ENCODE results near the gene TXNDC5. TPM values are rescaled to one million over a fixed set of nuclear protein-coding genes. Genes with fewer than 3 reads are reported as not detected.

TXNDC5 gene
- total RNA-seq, result 111 and 112 TPM in 2 replicates

- intact Hi-C loops (cut with micrococcal nuclease), result loop anchor here (1.0 to 10.0 kb wide), 5 partner anchors 154 to 766 kb away; partner anchors contain the start of genes BLOC1S5, EEF1E1 and SLC35B3
- Mint-ChIP-seq H3K36me3 (ENCODE audit: low read depth) (peaks cover 9% of the 10 kb centered on the region), H3K27me3 (no peaks in the 10 kb centered on the region), H3K4me3 (peak within 1 kb of the TSS; percentile 92), H3K27ac (peak within 1 kb of the TSS; percentile 81), H3K4me1 (peaks cover 17% of the 10 kb centered on the region), H3K9me3 (no peaks in the 10 kb centered on the region)
- peak; percentile 93 for DNase-seq
These were observed at the start of gene TXNDC5 for GRCh38 chr6:7910654-7911344. TSS of gene TXNDC5 (minus strand) at chr6:7910788. CDS start at chr6:7910776, 12 bp downstream.

GRCh38 chr6:7960141-7960540, 49.6 kb upstream of the TXNDC5 start:
- peaks cover 4% of the 10 kb centered on the region for H3K9me3 Mint-ChIP-seq
- H3K4me3 Mint-ChIP-seq, result no peak overlapping the region
- peak; percentile 14 for DNase-seq
- H3K4me1 Mint-ChIP-seq, result no peaks in the 10 kb centered on the region
- peaks cover 2% of the 10 kb centered on the region for H3K27me3 Mint-ChIP-seq
- intact Hi-C loops (cut with micrococcal nuclease), result no loop called here
- H3K36me3 Mint-ChIP-seq (ENCODE audit: low read depth), result no peaks in the 10 kb centered on the region
- H3K27ac Mint-ChIP-seq, result no peak overlapping the region

- DNase-seq, result no peak
- intact Hi-C loops (cut with micrococcal nuclease), result no loop called here
- no peak overlapping the region for H3K4me3 Mint-ChIP-seq
- H3K27ac Mint-ChIP-seq, result no peak overlapping the region
- peaks cover 4% of the 10 kb centered on the region for H3K9me3 Mint-ChIP-seq
- no peaks in the 10 kb centered on the region for H3K36me3 Mint-ChIP-seq (ENCODE audit: low read depth)
- H3K4me1 Mint-ChIP-seq, result no peaks in the 10 kb centered on the region
- peaks cover 2% of the 10 kb centered on the region for H3K27me3 Mint-ChIP-seq
These were observed 48.9 kb upstream of the TXNDC5 start for GRCh38 chr6:7959453-7959852.

- Mint-ChIP-seq H3K9me3 (peaks cover 4% of the 10 kb centered on the region), H3K4me3 (no peak overlapping the region), H3K27ac (no peak overlapping the region), H3K4me1 (no peaks in the 10 kb centered on the region), H3K36me3 (ENCODE audit: low read depth) (no peaks in the 10 kb centered on the region), H3K27me3 (no peaks in the 10 kb centered on the region)
- intact Hi-C loops (cut with micrococcal nuclease), result no loop called here
- no peak for DNase-seq
These were observed 47.9 kb upstream of the TXNDC5 start for GRCh38 chr6:7958464-7958863.

- no peak overlapping the region for H3K27ac Mint-ChIP-seq
- H3K4me3 Mint-ChIP-seq, result no peak overlapping the region
- H3K36me3 Mint-ChIP-seq (ENCODE audit: low read depth), result no peaks in the 10 kb centered on the region
- no peaks in the 10 kb centered on the region for H3K27me3 Mint-ChIP-seq
- intact Hi-C loops (cut with micrococcal nuclease), result no loop called here
- H3K9me3 Mint-ChIP-seq, result peaks cover 4% of the 10 kb centered on the region
- H3K4me1 Mint-ChIP-seq, result no peaks in the 10 kb centered on the region
- no peak for DNase-seq
These were observed 45.7 kb upstream of the TXNDC5 start for GRCh38 chr6:7956257-7956656.

GRCh38 chr6:7954477-7955200, 44.1 kb upstream of the TXNDC5 start:
- Mint-ChIP-seq H3K9me3 (no peaks in the 10 kb centered on the region), H3K27me3 (no peaks in the 10 kb centered on the region), H3K27ac (no peak overlapping the region), H3K36me3 (ENCODE audit: low read depth) (no peaks in the 10 kb centered on the region), H3K4me3 (no peak overlapping the region), H3K4me1 (no peaks in the 10 kb centered on the region)
- intact Hi-C loops (cut with micrococcal nuclease), result no loop called here
- no peak for DNase-seq

- Mint-ChIP-seq H3K4me3 (no peak overlapping the region), H3K4me1 (no peaks in the 10 kb centered on the region), H3K36me3 (ENCODE audit: low read depth) (no peaks in the 10 kb centered on the region), H3K27me3 (no peaks in the 10 kb centered on the region), H3K9me3 (peaks cover 4% of the 10 kb centered on the region), H3K27ac (no peak overlapping the region)
- intact Hi-C loops (cut with micrococcal nuclease), result no loop called here
- no peak for DNase-seq
These were observed 43.2 kb upstream of the TXNDC5 start for GRCh38 chr6:7953753-7954152.

- Mint-ChIP-seq H3K4me1 (no peaks in the 10 kb centered on the region), H3K27me3 (no peaks in the 10 kb centered on the region), H3K4me3 (no peak overlapping the region), H3K27ac (no peak overlapping the region), H3K36me3 (ENCODE audit: low read depth) (no peaks in the 10 kb centered on the region), H3K9me3 (no peaks in the 10 kb centered on the region)
- intact Hi-C loops (cut with micrococcal nuclease), result no loop called here
- no peak for DNase-seq
These were observed 29.3 kb upstream of the TXNDC5 start for GRCh38 chr6:7939864-7940228.

GRCh38 chr6:7939184-7939863, 28.7 kb upstream of the TXNDC5 start:
- no peaks in the 10 kb centered on the region for H3K4me1 Mint-ChIP-seq
- intact Hi-C loops (cut with micrococcal nuclease), result no loop called here
- no peak for DNase-seq
- H3K27ac Mint-ChIP-seq, result no peak overlapping the region
- no peaks in the 10 kb centered on the region for H3K36me3 Mint-ChIP-seq (ENCODE audit: low read depth)
- no peaks in the 10 kb centered on the region for H3K9me3 Mint-ChIP-seq
- no peak overlapping the region for H3K4me3 Mint-ChIP-seq
- no peaks in the 10 kb centered on the region for H3K27me3 Mint-ChIP-seq

GRCh38 chr6:7938562-7939183, 28.1 kb upstream of the TXNDC5 start:
- no peak for DNase-seq
- H3K36me3 Mint-ChIP-seq (ENCODE audit: low read depth), result no peaks in the 10 kb centered on the region
- no peak overlapping the region for H3K27ac Mint-ChIP-seq
- H3K27me3 Mint-ChIP-seq, result peaks cover 4% of the 10 kb centered on the region
- no peaks in the 10 kb centered on the region for H3K4me1 Mint-ChIP-seq
- no peaks in the 10 kb centered on the region for H3K9me3 Mint-ChIP-seq
- no peak overlapping the region for H3K4me3 Mint-ChIP-seq
- intact Hi-C loops (cut with micrococcal nuclease), result no loop called here

GRCh38 chr6:7933794-7934193, 23.2 kb upstream of the TXNDC5 start:
- Mint-ChIP-seq H3K4me1 (no peaks in the 10 kb centered on the region), H3K27me3 (peaks cover 20% of the 10 kb centered on the region), H3K9me3 (peaks cover 8% of the 10 kb centered on the region), H3K4me3 (no peak overlapping the region), H3K36me3 (ENCODE audit: low read depth) (no peaks in the 10 kb centered on the region), H3K27ac (no peak overlapping the region)
- no peak for DNase-seq
- intact Hi-C loops (cut with micrococcal nuclease), result no loop called here

- DNase-seq, result no peak
- H3K4me3 Mint-ChIP-seq, result no peak overlapping the region
These were observed 22.0 kb upstream of the TXNDC5 start for GRCh38 chr6:7932625-7933024.

GRCh38 chr6:7924867-7925266, 14.3 kb upstream of the TXNDC5 start:
- Mint-ChIP-seq H3K27me3 (peaks cover 25% of the 10 kb centered on the region), H3K4me3 (no peak overlapping the region), H3K4me1 (no peaks in the 10 kb centered on the region), H3K27ac (no peak overlapping the region), H3K36me3 (ENCODE audit: low read depth) (no peaks in the 10 kb centered on the region), H3K9me3 (peaks cover 22% of the 10 kb centered on the region)
- intact Hi-C loops (cut with micrococcal nuclease), result no loop called here
- DNase-seq, result no peak

More at GRCh38 chr6:7932625-7933024, 22.0 kb upstream of the TXNDC5 start:
- peaks cover 27% of the 10 kb centered on the region for H3K27me3 Mint-ChIP-seq
- no peaks in the 10 kb centered on the region for H3K36me3 Mint-ChIP-seq (ENCODE audit: low read depth)
- intact Hi-C loops (cut with micrococcal nuclease), result no loop called here
- peaks cover 10% of the 10 kb centered on the region for H3K9me3 Mint-ChIP-seq
- no peak overlapping the region for H3K27ac Mint-ChIP-seq
- H3K4me1 Mint-ChIP-seq, result no peaks in the 10 kb centered on the region

GRCh38 chr6:7922596-7922995, 12.0 kb upstream of the TXNDC5 start:
- Mint-ChIP-seq H3K36me3 (ENCODE audit: low read depth) (no peaks in the 10 kb centered on the region), H3K27me3 (peaks cover 14% of the 10 kb centered on the region), H3K4me1 (no peaks in the 10 kb centered on the region), H3K4me3 (no peak overlapping the region), H3K9me3 (peaks cover 13% of the 10 kb centered on the region), H3K27ac (no peak overlapping the region)
- intact Hi-C loops (cut with micrococcal nuclease), result no loop called here
- peak; percentile 32 for DNase-seq
